Activated CD4-positive, alpha-beta T cell treated with anti-CD3 and anti-CD28 coated beads, Interleukin-2, amount 50 U/mL, for 1 hour (primary cell): ENCODE data around the gene ZNF552.
A peak's percentile ranks its signal among the peaks of the same experiment; 100 is the strongest.
"Not testable (repeated sequence)": the region's sequence is repeated elsewhere in the genome, so short reads cannot be mapped to it uniquely, and the experiment has no call there.

Source experiments
- DNase-seq: peaks from one replicate; pipeline ENCODE4 v3.0.0-alpha.2; 2020

The ZNF552 gene

GRCh38 chr19:57814505-57815246 lies at the start of gene ZNF552:
TSS of gene ZNF552 (minus strand) at chr19:57814913. CDS start at chr19:57814743, 170 bp downstream.
- DNase-seq, result peak; percentile 68

- DNase-seq, result not testable (repeated sequence)
These were observed 47.6 kb upstream of the ZNF552 start for GRCh38 chr19:57862351-57862750.

- not testable (repeated sequence) for DNase-seq
These were observed 39.4 kb upstream of the ZNF552 start for GRCh38 chr19:57854117-57854516.

GRCh38 chr19:57851812-57852603 lies 37.3 kb upstream of the ZNF552 start:
- DNase-seq, result not testable (repeated sequence)

GRCh38 chr19:57850553-57851017 lies 35.9 kb upstream of the ZNF552 start:
- DNase-seq, result no peak

- DNase-seq, result peak; percentile 73
These were observed 35.2 kb upstream of the ZNF552 start, which contains the start of gene ZNF587 for GRCh38 chr19:57849666-57850473. TSS of gene ZNF587 (plus strand) at chr19:57849859. CDS start at chr19:57850039, 180 bp downstream.

- DNase-seq, result not testable (repeated sequence)
These were observed 34.5 kb upstream of the ZNF552 start for GRCh38 chr19:57849162-57849665.

GRCh38 chr19:57847164-57847563 lies 32.5 kb upstream of the ZNF552 start:
- not testable (repeated sequence) for DNase-seq

- DNase-seq, result no peak
These were observed 26.5 kb upstream of the ZNF552 start for GRCh38 chr19:57841122-57841763.

- not testable (repeated sequence) for DNase-seq
These were observed 24.0 kb upstream of the ZNF552 start for GRCh38 chr19:57838622-57839191.

GRCh38 chr19:57836991-57837390 lies 22.3 kb upstream of the ZNF552 start:
- DNase-seq, result not testable (repeated sequence)

- DNase-seq, result peak; percentile 34
These were observed 15.4 kb upstream of the ZNF552 start, which contains the start of gene ZNF587B for GRCh38 chr19:57830071-57830602. TSS of gene ZNF587B (plus strand) at chr19:57830299. CDS start at chr19:57830529, 230 bp downstream.

GRCh38 chr19:57829316-57829715 lies 14.6 kb upstream of the ZNF552 start:
- DNase-seq, result no peak

- no peak for DNase-seq
These were observed 10.8 kb upstream of the ZNF552 start for GRCh38 chr19:57825511-57825910.

- DNase-seq, result not testable (repeated sequence)
These were observed 8.9 kb upstream of the ZNF552 start for GRCh38 chr19:57823608-57824007.

GRCh38 chr19:57823155-57823554 lies 8.4 kb upstream of the ZNF552 start:
- not testable (repeated sequence) for DNase-seq

GRCh38 chr19:57821501-57821900 lies 6.8 kb upstream of the ZNF552 start:
- not testable (repeated sequence) for DNase-seq

- DNase-seq, result not testable (repeated sequence)
These were observed 6.4 kb upstream of the ZNF552 start for GRCh38 chr19:57821095-57821494.

GRCh38 chr19:57820599-57820998 lies 5.9 kb upstream of the ZNF552 start:
- DNase-seq, result no peak

GRCh38 chr19:57819475-57820148 lies 4.9 kb upstream of the ZNF552 start:
- peak; percentile 75 for DNase-seq

GRCh38 chr19:57818378-57818777 lies 3.7 kb upstream of the ZNF552 start:
- no peak for DNase-seq
